ENCODE results near the gene CATSPERD. TPM values are rescaled to one million over a fixed set of nuclear protein-coding genes. Genes with fewer than 3 reads are reported as not detected.

Gene CATSPERD
- total RNA-seq, 4 donors from 2014 or later: not detected

DNA sequence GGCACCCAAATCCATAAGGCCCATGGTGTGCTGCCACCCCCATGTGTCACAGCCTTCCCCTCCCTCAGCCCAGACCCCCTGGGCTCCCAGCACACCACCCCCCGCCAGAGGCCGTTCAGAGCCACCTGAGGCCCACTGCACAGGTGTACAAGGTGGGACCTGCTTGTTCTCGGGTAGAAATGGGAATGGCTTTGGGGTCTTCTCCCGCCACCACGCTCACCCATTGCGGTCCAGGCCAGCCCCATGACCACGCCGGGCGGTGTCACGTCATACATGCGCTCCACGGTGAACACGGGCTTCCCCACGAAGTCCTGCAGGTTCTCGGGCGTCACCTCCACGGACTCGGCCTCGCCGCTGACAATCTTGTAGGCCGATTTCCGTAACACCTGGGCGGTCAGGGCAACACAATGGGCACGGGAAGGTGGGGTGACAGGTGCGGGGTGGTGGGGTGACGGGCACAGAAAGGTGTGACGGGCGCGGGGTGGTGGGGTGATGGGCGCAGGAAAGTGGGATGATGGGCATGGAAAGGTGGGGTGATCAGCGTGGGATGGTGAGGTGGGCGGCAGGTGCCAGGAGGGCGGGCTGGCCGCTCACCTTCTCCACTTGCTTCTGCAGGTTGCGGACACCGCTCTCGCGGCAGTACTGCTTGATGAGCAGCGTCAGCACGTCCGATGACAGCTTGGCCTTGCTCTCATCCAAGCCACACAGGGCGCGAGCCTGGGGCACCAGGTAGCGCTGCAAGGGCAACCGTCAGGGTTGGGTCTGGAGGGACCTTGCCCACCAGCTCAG lies 26.1 kb upstream of the CATSPERD start:
- WGBS, 2 donors: 92% methylated on average over 45 of the region's 45 CpGs
- Histone ChIP-seq H3K27me3 (no peaks in the 10 kb centered on the region), H3K27ac (no peak overlapping the region), H3K4me3 (no peak overlapping the region), H3K4me1 (peaks cover 0 to 34% (median 15%) of the 10 kb centered on the region in 4 donors), H3K36me3 (peaks cover 3 to 80% (median 39%) of the 10 kb centered on the region in 3 donors), H3K9me3 (no peaks in the 10 kb centered on the region)
- TF ChIP-seq POLR2A (IDR thresholded peaks at IDR 0.05) (no peak), CTCF (IDR thresholded peaks at IDR 0.05) (no peak), EP300 (IDR thresholded peaks at IDR 0.05) (no peak)
- DNase-seq (ENCODE audit: low spot score in 2 of 2): no peak

- WGBS, 2 donors: 78 to 89% methylated on average over 7 to 8 of the region's 8 CpGs
- H3K36me3 ChIP-seq: peaks cover 3 to 88% (median 39%) of the 10 kb centered on the region in 3 donors
- DNase-seq (ENCODE audit: low spot score in 2 of 2): no peak
Measured at GRCh38 chr19:5694956-5695648, 25.3 kb upstream of the CATSPERD start.

DNA sequence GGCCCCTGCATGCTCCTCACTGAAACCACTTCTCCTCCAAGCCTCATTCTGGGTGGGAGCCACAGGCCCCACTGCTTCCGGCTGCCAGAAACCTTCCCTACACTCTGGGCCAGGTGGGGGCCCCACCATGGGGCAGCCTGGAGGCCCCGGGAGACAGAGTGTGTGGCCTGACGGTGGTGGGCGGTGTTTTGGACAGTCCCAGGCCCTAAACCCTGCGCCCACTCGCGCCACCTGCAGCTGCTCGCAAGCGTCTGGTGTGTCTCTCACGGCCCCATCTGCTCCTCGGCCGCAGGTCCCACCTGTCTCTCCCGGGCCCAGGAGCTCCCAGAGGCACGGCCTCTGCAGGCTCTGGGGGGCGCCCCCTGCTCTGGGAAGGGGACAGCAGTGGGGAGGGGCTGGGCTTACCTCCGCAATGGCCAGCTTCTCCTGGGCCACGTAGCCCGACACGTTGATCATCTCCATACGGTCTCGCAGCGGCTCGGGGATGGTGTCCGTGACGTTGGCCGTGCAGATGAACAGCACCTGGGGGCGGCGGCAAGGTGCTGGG lies 24.7 kb upstream of the CATSPERD start:
- WGBS, 2 donors: 82 to 86% methylated on average over 22 of the region's 28 CpGs
- no peaks in the 10 kb centered on the region for H3K27me3 ChIP-seq
- H3K4me1 ChIP-seq: peaks cover 0 to 28% (median 13%) of the 10 kb centered on the region in 4 donors
- DNase-seq (ENCODE audit: low spot score in 2 of 2): no peak
- H3K9me3 ChIP-seq: no peaks in the 10 kb centered on the region
- TF ChIP-seq CTCF (IDR thresholded peaks at IDR 0.05) (no peak), POLR2A (IDR thresholded peaks at IDR 0.05) (no peak), EP300 (IDR thresholded peaks at IDR 0.05) (no peak)
- no peak overlapping the region for H3K27ac ChIP-seq
- H3K36me3 ChIP-seq: peaks cover 3 to 94% (median 45%) of the 10 kb centered on the region in 3 donors
- no peak overlapping the region for H3K4me3 ChIP-seq

More at GRCh38 chr19:5694956-5695648, 25.3 kb upstream of the CATSPERD start:
- TF ChIP-seq POLR2A (IDR thresholded peaks at IDR 0.05) (no peak), EP300 (IDR thresholded peaks at IDR 0.05) (no peak), CTCF (IDR thresholded peaks at IDR 0.05) (no peak)
- Histone ChIP-seq H3K4me1 (peaks cover 0 to 29% (median 13%) of the 10 kb centered on the region in 4 donors), H3K27me3 (no peaks in the 10 kb centered on the region), H3K27ac (no peak overlapping the region), H3K4me3 (no peak overlapping the region), H3K9me3 (no peaks in the 10 kb centered on the region)

- TF ChIP-seq CTCF (IDR thresholded peaks at IDR 0.05) (no peak), POLR2A (IDR thresholded peaks at IDR 0.05) (no peak)
- H3K4me3 ChIP-seq: no peak overlapping the region
- peaks cover 0 to 21% (median 10%) of the 10 kb centered on the region in 4 donors for H3K4me1 ChIP-seq
- WGBS, 2 donors: 78 to 82% methylated on average over 32 to 37 of the region's 42 CpGs
- H3K27ac ChIP-seq: no peak overlapping the region
- H3K36me3 ChIP-seq: peaks cover 3 to 100% (median 45%) of the 10 kb centered on the region in 3 donors
- no peak for DNase-seq (ENCODE audit: low spot score in 2 of 2)
- no peaks in the 10 kb centered on the region for H3K9me3 ChIP-seq
- H3K27me3 ChIP-seq: no peaks in the 10 kb centered on the region
Measured at GRCh38 chr19:5696196-5697021, 24.0 kb upstream of the CATSPERD start.
